Mesenteric fat pad (tissue), 1 donor: ENCODE data around the gene PRKG1. TPM values are rescaled to one million over a fixed set of nuclear protein-coding genes. Genes with fewer than 3 reads are reported as not detected.
"Not testable (repeated sequence)": the region's sequence is repeated elsewhere in the genome, so short reads cannot be mapped to it uniquely, and the experiment has no call there.

Source experiments
- DNase-seq: peaks from one replicate; pipeline ENCODE4 v3.0.0-alpha.2; 2020; ENCODE audit warnings: low spot score
- total RNA-seq: library from RNA; stranded (reverse); fragmentation: NEBNext Ultra II Directional; extraction: Animal tissue kit (Norgen Biotek cat#: 25700); gene quantifications from one replicate; pipeline ENCODE4 v1.2.1, GENCODE V29; 2021
- donor health status: DM: yes; HTN: yes; CAD: no.

PRKG1 gene
- total RNA-seq, 1 donor from 2014 or later, result 12.9 TPM

DNA sequence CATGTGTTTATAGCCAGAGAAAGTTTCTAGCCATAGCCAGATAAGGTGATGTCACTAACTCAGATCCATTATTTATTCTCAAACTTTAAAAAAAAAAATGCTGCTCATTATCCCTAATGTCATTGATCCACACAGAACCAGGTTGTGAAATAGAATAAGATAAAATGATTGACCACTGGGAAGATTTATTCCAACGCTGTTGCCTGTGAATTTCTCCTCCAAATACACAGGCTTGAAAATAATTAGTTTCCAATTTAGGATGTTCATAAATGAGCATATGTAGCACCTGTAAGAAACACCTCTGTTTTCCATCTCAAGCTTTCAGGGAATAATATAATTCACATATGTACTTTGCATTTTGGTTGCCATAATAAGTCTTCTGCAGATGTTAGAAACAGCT is 956.7 kb downstream of the PRKG1 start:
- no peak for DNase-seq

DNA sequence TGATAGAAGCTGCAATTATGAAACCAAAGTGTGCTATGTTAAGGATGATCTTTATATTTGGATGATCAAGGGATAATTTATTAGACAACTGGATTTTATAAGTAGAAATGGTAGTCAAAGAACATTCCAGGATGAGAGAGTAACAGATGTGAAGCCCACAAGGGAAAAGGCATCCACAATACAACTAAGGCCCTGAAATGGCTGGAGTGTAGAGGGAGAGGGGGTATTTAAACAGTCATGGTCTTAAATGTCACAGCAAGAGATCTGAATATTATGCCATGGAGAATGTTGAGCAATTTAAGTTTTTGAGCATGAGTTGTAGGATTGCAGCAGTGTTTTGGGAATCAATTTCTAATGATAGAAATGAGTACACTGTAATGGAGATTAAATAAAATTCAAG is 957.5 kb downstream of the PRKG1 start:
- no peak for DNase-seq

DNA sequence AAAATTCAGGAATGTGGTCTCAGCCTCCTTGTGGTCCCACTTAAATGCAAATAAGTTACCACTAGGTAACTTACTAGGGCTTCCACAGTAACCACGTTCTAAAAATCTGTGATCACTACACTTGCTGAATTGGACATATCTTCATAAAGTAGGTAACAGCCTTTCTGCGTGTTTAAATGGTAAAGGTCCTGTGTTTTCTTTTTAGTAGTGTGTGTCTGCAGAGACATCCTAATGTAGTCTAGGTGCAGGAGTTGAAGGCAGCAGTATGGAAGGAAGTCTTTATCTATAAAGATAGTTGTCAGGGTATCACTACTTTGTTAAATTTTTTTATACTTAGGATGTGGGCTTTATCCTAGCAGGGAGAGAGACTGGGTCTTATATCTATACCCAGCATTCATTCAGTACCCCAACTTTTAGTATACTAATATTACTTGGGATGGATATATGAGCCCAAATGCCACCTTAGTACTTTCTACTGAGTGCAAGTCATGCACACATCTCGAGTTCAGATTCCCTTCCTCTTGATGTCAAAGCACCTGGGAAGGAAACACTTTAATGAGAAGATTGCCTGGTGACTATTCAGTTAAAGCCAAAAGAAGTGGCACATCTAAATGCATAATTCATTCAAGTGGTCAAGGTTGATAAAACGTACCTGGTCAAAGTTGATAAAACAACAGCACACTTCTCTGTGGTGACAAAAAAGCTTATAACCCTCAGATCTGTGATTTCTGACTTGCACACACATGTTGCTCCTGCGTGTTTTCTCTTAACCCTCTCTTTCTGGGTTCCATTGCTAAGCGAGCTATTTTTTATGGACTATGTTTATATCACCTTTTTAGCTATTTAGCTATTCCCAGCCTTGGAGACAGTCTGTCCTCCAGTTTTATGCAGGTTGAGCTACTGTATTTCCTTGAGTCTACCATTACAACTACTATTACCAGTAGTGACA is 958.7 kb downstream of the PRKG1 start:
- no peak for DNase-seq

GRCh38 chr10:52039002-52039793 is 964.9 kb downstream of the PRKG1 start:
- DNase-seq, result not testable (repeated sequence)

GRCh38 chr10:52040486-52040885 is 966.2 kb downstream of the PRKG1 start:
- DNase-seq, result no peak

- no peak for DNase-seq
Observed at GRCh38 chr10:52043811-52044210, 969.5 kb downstream of the PRKG1 start.

GRCh38 chr10:52048051-52048450 is 973.8 kb downstream of the PRKG1 start:
- DNase-seq, result no peak

- DNase-seq, result no peak
Observed at GRCh38 chr10:52050429-52051047, 976.3 kb downstream of the PRKG1 start.

DNA sequence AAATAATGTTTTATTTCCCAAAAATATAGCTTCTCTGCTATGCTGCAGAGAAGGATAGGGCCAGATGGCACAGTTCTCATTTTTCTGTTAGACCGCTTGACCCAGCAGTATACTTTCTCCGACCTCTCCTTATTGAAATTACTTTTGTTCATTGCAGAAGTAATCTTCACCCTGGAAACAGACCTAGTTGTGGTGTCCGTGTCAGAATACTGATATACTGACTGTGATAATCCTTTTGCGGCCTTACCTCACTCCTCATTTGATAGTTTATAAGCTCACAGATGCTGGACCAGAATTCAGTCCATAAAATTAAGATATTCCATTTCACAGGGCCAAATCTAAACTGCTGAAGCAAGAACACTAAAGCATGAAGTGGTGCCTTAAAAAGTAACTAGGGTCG is 979.2 kb downstream of the PRKG1 start:
- DNase-seq, result no peak

DNA sequence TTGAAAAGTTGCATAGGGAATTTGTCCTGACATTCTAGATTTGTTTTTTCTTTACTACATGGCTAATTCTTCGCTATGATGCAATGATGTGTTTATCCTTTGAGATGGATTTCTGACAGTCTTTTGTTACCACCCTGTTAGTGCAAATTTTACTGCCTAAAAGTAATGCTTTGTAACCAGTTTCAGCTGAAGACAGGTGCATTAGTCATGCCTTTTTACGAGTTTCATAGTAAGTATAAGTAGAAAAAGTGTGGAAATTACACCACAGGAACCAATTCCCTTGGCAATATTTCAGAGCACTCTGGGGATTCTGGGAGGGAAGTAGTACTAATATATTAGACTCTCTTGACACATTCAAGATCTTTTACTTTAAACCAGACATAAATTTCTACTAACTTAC is 982.0 kb downstream of the PRKG1 start:
- DNase-seq, result no peak

GRCh38 chr10:52059089-52059488 is 984.8 kb downstream of the PRKG1 start:
- no peak for DNase-seq

GRCh38 chr10:52063159-52063558 is 988.9 kb downstream of the PRKG1 start:
- no peak for DNase-seq

GRCh38 chr10:52064084-52064845 is 990.0 kb downstream of the PRKG1 start:
- DNase-seq, result no peak

GRCh38 chr10:52066383-52066782 is 992.1 kb downstream of the PRKG1 start:
- DNase-seq, result no peak

- no peak for DNase-seq
Observed at GRCh38 chr10:52068485-52068884, 994.2 kb downstream of the PRKG1 start.

DNA sequence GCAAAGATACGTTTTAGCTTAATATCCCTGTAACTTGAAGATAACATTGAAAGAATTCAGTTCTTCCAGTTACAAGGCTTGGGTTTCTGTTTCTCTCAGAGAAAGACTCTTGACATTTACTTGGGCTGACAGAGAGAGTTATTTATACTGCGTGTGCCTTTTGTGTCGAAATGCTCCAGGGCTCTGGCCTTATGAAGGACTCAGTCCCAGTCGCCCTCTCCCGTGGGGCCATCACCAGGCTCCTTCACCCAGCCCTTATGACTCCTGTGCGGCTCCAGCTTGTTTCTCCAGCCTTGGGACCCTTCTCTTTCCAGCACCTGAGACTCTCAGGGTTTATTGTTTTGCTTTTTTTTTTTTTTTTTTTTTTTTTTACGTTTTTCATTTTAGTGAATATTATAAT is 997.5 kb downstream of the PRKG1 start:
- DNase-seq, result no peak

DNA sequence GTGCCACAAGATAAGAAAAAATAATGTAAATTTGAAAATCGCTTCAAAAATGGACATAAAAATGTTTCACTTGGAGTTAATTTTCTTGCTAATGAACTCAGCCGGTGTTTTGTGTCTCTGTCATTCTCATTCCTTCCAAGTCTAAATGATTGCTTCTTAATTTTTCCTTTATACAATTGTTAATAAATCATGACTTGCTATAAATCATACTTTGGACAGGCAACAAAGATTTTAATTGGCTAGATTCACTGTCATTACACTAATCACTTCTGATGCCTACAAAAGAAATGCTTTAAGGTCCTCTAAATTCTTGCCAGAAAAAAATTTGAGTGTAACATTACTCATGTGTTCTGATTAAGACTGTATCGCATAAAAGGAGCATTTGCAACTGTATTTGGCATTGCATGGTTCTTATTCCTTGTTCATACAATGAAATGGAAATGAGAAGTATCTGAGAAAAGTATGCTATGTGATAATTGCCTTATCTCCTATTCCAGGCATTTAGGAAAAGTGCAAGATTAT is 1000.3 kb downstream of the PRKG1 start:
- DNase-seq, result no peak

GRCh38 chr10:52077814-52078213 is 1003.5 kb downstream of the PRKG1 start:
- DNase-seq, result no peak

- DNase-seq, result no peak
Observed at GRCh38 chr10:52078397-52078937, 1004.2 kb downstream of the PRKG1 start.

DNA sequence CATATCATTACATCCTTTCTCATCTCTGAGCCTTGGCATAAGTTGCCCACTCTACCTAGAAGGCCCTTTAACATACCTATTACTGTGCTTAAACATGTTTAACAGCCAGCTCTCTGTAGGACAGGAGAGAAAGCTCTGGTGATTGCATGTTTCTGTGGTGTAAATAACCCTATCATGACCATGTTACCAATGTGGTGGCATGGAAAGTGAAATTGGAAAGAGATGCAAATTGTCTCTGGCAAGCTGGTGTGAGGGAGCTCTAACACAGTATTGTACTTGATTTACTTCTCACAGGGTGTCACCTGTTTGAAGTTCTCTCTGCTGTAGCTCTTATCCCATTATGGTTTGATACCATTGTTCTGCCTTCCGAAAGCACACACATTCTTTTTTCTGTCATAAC is 1008.0 kb downstream of the PRKG1 start:
- DNase-seq, result no peak

DNA sequence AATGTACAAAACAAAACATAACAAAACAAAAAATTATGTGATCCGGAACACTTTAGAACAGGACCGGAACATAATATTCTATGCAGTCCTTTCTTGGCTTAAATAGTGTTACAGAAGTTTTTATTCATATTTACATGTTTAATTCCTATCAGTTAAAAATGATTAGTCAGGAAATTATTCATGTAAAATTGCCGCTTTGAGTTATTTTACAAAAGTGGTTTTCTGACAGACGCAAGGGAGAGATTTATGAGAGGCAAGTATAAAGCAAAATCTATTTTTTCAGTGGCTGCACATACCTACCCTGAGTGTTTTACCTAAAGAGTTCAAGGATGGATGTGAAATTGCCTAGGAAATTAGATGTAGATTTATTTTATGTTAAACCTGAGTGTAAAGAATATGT is 1009.1 kb downstream of the PRKG1 start:
- DNase-seq, result no peak
